Amygdala (tissue), 56 donors: Measurements from ENCODE around the gene SNIP1.
"Not testable (repeated sequence)": the region's sequence is repeated elsewhere in the genome, so short reads cannot be mapped to it uniquely, and the experiment has no call there.

Experiments used
- DNase-seq, 56 donors: peaks; one replicate each; lab custom pipeline; 2025; lab: John Stamatoyannopoulos, UW

Gene SNIP1

DNA sequence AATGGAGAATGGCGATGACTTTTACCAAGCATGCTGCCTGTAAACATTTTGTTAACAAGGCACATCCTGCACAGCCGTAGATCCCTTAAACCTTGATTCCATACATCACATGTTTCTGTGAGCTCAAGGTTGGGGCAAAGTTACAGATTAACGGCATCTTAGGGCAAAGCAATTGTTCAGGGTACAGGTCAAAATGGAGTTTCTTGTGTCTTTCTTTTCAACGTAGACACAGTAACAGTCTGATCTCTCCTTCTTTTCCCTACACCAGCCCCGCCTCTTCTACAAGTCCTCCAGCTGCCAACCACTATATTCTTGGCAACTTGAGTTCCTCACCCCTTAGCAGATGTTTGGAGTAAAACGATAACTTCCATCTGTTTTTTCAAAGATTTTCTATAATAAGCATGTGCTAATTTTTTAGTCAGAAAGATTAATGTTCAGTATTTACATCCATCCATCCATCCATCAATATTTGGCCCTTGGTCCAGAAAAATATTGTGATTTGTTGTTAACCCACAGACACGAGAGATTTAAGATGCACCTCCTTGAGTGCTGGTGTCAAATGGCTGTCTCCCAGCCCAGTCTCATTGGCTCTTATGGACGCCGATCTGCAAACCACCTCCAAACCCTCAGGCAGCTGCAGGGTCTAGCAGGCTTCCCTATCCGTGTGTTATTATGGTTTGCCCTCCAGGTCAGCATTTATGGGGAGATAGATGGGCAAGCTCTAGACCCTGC lies 6.5 kb upstream of the SNIP1 start:
- DNase-seq = no peak

DNA sequence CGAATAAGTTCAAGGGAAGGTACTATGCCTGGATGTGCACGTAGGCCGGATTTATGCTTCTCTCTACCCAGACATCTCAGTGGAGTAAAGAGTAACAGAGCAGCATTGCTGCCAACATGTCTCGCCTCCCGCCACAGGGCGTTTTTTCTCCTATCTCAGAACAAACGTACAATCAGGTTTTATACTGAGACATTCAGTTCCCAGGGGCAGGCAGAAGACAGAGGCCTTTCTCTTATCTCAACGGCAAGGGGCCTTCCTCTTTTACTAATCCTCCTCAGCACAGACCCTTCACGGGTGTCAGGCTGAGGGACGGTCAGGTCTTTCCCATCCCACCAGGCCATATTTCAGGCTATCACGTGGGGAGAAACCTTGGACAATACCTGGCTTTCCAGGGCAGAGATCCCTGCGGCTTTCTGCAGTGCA lies 5.9 kb upstream of the SNIP1 start:
- not testable (repeated sequence) for DNase-seq

DNA sequence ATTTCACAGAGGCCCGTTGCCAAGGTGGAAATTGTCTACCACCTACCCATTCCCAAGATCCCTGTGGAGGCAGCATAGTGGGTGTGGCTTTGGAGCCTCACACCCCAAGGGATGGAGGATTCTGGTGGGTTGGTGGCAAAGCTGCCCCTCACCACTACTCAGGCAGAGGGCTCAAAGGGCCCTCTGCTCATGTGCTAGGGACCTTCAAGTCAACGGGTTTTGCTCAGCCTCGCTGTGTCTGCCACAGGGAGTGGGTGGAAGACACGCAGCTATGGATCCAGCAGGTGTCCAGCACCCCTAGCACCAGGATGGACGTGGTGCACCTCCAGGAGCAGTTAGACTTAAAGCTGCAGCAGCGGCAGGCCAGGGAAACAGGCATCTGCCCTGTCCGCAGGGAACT lies 5.0 kb upstream of the SNIP1 start:
- no peak for DNase-seq

DNA sequence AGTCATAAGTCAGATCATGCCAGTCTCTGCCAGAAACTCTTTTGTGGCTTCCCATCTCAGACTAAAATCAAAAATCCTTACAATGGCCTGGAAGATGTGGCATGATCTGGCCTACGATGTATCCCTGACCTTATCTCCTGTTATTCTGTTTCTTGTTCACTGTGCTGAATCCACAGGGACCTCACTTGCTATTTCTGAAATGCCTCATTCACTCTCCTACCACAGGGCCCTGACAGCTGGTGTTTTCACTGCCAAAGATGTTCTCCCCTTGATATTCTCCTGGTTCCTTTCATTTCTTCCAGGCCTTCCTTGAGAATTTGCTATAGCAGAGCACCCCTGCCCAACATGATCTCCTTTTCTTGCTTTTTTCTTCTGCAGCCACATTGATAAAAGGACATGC lies 4.3 kb upstream of the SNIP1 start:
- DNase-seq = peak in 1 of 56 donors; percentile 4

DNA sequence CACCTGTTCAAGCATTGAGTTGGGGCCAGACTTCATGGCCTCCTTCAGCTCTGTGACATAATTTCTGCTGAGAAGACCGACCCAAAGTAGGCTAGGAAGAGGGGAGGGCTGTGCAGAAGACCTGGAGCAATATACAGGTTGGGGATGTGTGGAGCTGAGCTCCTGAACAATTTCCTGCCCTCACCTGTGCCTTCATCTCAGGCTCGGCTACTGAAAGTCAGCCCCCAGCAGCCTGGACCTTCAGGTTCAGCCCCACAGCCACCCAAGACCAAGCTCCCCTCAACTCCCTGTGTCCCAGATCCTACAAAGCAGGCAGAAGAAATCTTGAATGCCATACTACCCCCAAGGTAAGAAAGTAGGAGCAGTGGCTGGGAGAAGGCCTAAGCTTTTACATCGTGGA lies 3.3 kb upstream of the SNIP1 start:
- DNase-seq = no peak

DNA sequence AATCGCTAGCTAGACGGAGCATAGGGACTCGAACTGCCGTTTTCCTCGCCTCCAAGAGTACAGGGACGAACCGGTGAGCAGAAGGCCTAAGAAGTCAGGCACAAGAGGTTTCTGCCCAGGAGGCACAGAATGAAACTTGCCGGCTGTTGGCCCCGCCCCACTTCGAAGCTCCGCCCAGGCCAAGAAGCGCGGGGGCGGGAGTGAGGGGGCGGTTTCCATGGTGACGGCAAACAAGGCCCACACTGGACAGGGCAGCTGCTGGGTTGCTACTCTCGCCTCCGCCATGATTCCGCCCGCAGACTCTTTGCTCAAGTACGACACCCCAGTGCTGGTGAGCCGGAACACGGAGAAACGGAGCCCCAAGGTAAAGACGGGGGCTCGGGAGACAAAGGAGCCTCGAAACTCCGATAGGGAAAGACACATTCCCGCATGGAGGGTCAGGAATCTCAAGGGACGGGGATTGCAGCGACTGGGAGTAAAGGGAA lies 2.7 kb upstream of the SNIP1 start, which contains the start of gene DNALI1:
TSS of gene DNALI1 (plus strand) at position 229 of the 485 bp plus-strand sequence. CDS start at position 284, 55 bp downstream.
- DNase-seq = peak in 55 of 56 donors; percentile 14 to 89 (median 69)

DNA sequence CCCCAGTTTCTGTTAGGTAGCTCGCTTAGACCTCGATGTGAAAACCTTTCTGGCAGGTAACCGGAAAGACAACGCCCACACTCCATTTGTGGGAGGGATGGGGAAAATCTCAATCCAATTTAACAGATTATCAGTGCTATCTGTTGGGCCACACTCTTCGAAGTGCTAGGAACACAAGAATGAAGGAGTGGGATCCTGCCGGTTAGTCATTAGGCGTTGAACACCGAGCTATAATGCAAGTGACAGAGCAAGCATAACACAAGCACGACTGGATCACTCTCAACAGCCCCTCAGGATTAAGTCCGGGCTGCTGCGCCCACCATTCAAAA lies 531 bp downstream of the SNIP1 start:
- no peak for DNase-seq

DNA sequence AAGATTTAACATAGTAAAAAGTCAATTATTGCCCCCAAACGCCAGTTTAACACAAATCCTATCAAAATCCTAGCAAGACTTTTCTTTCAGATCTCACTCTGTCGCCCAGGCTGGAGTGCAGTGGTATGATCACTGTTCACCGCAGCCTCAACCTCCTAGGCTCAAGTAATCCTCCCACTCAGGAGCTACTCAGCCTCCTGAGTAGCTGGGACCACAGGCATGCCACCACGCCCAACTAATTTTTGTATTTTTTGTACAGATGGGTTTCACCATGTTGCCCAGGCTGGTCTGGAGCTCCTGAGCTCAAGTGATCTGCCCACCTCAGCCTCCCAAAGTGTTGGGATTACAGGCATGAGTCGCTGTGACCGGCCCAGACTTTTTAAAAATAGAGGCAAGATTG lies 4.8 kb downstream of the SNIP1 start:
- no peak for DNase-seq

DNA sequence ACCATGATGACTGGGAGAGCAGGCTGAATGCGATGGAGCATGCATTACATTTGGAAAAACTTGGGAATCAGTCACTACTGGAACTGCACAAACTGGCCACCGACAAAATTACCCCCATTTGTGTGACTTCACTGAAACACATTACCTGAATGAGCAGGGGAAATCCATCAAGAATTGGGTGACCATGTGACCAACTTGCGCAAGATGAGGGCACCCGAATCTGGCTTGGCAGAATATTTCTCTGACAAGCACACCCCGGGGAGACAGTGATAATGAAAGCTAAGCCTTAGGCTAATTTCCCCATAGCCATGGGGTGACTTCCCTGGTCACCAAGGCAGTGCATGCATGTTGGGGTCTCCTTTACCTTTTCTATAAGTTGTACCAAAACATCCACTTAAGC lies 9.1 kb downstream of the SNIP1 start:
- DNase-seq = no peak

DNA sequence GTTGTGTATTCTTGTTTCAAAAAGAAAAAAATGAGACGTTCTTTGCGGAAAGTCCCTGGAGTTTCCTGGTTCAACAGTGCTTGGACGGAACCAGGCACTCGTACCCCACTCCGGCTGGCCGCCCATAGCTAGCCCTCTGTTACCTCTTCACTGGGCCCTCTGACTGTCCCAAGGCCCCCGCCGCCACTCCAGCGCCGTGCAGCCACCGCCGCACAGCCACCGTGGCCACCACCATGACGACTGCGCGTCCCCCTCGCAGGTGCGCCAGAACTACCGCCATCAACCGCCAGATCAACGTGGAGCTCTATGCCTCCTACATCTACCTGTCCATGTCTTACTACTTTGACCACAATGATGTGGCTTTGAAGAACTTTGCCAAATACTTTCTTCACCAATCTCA lies 9.6 kb downstream of the SNIP1 start:
- DNase-seq = no peak

DNA sequence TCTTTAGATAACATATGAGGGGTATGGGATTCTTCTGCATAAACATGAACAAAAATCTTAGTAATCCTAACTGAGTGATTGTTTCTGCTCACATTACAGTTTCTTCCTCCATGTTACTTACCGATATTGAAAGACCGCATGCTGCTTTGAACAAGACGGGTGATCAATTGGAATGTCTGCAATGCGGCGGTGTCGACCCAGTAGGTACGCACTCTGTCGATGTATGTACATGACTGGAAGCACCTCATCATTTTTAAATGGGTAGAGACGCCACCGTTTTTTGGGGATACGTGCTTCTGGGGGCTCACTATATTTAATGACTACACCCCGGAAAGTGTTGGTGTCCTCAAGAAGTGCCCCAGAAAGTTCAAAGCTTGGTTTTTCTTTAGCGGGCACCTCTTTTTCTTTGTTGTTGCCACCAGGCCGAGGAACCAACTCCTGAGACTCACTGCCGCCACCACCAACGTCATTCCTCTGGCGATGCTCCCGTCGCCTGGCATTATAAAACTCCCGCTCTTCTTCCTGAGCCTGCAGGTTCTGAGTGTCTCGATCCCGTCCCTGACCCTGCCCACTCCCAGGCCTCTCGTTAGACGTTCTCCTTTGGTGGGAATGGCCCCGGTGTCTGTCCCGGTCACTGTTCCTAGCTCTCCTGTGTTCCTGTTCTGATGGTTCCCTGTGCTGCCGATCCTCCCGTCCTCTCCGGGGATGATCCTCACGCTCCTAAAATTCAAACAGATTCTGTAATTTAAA lies 13.9 kb downstream of the SNIP1 start:
- DNase-seq = no peak

DNA sequence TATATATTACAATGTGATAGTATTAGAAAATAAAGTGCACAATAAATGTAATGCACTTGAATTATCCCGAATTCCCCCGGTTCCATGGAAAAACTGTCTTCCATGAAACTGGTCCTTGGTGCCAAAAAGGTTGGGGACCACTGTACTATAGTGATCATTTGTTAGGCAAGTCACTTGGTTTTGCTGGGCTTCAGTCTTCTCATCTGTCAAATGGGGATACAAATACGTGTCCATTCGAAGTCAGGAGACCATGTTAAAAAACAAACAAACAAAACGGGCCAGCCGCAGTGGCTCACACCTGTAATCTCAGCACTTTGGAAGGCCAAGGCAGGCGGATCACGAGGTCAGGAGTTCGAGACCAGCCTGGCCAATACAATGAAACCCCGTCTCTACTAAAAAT lies 14.9 kb downstream of the SNIP1 start:
- not testable (repeated sequence) for DNase-seq

DNA sequence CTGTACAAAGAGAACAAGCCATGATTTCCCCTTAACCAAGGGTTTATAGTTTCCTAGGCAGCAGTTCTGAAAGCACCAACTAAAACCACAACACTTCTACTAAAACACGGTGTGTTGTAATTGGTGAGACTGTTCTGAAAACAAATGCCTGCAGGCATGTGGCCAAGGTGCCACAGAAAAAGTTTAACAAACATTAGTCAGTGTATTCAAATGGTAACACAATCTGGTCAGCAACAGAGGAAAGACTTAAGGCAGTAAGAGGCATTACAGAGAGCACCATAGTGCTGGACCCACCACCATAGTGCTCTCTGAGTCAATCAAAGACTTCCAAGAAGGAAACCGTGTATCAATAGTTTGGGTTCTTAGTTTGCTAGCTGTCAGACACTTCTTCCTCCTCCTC lies 16.7 kb downstream of the SNIP1 start:
- DNase-seq = no peak

DNA sequence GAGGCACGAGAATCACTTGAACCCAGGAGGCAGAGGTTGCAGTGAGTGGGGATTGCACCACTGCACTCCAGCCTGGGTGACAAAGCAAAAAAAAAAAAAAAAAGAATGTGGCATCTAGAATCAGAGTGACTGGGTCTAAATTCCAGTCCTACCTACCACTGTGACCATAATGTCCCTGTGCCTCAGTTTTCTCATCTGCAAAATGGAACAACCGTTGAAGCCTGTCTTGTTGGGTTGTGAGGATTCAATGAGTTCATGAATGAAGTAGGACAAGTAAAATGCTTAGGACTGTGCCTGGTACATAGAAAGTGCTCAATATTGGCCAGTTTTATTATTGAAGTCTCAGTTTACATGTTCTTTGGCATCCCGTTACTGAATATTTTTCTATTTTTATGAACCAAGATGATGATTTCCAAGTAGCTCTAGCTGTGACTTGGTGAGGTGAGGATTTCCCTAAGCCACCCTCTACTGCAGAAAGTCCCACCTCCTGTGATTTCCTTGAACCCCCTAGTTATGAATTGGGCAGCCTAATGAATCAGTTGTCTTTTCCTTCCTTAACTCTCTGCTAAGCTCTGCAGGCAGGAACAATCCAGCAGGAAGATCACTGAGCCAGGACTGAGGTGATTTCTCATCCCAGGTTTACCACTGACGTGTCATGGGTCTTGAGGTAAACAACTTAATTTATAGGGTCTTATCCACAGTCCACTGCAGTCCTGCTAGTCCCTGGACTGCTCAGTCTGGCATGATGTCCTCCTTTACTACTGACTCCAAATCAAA lies 20.6 kb downstream of the SNIP1 start:
- no peak for DNase-seq

DNA sequence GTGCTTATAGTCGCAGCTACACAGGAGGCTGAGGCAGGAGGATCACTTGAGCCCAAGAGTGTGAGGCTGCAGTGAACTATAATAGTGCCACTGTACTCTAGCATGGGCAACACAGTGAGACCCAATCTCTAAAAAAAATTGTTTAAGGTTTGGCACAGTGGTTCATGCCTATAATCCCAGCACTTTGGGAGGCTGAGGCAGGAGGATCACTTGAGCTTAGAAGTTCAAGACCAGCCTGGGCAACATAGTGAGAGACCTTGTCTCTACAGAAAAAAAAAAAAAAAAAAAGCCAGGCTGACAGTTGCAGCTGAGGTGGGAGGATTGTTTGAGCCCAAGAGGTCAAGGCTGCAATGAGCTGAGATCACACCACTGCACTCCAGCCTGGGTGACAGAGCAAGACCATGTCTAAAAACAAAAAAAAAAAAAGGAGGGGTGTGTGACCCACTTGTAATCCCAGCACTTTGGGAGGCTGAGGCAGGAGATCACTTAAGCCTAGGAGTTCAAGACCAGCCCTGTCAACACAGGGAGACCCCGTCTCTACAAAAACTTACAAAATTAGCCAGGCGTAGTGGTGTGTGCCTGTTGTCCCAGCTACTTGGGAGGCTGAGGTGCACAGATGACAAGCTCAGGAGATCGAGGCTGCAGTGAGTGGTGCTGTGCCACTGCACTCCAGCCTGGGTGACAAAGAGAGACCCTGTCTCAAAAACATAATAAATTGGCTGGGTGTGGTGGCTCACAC lies 21.5 kb downstream of the SNIP1 start:
- DNase-seq = not testable (repeated sequence)

DNA sequence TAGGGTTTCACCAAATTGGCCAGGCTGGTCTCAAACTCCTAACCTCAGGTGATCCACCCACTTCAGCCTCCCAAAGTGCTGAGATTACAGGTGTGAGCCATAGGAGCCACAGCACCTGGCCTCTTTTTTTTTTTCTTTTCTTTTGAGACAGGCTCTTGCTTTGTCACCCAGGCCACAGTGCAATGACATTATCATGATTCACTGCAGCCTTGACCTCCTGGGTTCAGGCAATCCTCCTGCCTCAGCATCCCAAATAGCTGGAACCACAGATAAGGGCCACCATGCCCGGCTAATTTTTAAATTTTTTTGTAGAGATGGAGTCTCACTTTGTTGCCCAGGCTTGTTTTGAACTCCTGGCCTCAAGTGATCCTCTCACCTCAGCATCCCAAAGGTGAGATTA lies 24.2 kb downstream of the SNIP1 start:
- DNase-seq = not testable (repeated sequence)

DNA sequence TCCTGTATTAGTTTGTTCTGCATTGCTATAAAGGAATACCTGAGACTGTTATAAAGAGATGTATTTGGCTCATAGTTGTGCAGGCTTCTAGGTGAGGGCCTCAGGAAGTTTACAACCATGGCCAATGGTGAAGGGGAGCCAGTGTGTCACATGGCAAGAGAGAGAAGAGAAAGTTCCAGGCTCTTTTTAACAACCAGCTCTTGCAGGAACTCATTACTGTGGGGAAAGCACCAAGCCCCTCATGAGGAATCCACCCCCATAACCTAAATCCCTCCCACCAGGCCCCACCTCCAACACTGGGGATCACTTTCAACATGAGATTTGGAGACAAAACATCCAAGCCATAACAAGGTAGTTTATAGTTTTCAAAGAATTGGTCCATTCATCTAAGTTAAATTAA lies 34.5 kb downstream of the SNIP1 start:
- DNase-seq = no peak

DNA sequence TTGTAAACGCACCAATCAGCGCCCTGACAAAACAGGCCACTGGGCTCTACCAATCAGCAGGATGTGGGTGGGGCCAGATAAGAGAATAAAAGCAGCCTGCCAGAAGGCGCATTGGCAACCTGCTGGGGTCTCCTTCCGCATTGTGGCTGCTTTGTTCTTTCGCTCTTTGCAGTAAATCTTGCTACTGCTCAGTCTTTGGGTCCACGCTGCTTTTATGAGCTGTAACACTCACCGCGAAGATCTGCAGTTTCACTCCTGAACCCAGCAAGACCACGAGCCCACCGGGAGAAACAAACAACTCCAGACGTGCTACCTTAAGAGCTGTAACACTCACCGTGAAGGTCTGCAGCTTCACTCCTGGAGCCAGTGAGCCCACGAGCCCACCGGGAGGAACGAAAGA lies 35.2 kb downstream of the SNIP1 start:
- DNase-seq = not testable (repeated sequence)

DNA sequence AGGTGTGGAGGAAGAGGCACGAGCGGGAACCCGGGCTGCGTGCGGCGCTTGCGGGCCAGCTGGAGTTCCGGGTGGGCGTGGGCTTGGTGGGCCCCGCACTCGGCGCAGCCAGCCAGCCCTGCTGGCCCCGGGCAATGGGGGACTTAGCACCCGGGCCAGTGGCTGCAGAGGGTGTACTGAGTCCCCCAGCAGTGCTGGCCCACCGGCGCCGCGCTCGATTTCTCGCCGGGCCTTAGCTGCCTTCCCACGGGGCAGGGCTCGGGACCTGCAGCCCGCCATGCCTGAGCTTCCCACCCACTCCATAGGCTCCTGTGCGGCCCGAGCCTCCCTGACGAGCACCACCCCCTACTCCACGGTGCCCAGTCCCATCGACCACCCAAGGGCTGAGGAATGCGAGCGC lies 35.9 kb downstream of the SNIP1 start:
- not testable (repeated sequence) for DNase-seq

DNA sequence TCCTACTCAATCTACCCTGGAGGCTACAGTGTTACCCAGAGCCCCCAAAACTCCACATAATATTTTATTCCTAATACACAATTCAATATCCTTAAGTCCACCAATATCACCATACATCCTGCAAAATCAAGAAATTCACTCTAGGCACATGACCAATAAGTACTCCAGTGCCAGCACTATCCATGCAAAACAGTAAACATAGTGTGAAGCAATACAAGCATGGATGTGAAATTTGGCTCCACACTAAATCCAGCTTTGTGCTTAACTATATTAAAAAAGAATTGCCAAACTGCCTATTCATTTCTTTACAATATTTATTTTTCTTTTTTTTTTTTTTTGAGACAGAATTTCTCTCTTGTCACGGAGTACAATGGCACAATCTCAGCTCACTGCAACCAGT lies 36.5 kb downstream of the SNIP1 start:
- no peak for DNase-seq
